Measurements from ENCODE around the gene RGS11. TPM values are rescaled to one million over a fixed set of nuclear protein-coding genes. Genes with fewer than 3 reads are reported as not detected.
A peak's percentile ranks its signal among the peaks of the same experiment; 100 is the strongest.

RGS11 gene
- total and polyA plus RNA-seq, 5 experiments from 2014 or later, result not detected

GRCh38 chr16:283033-283805 lies 7.5 kb upstream of the RGS11 start, which contains the start of gene PDIA2:
Gene PDIA2, plus strand, starts transcription at chr16:283164. Its CDS starts 6 bp downstream, at chr16:283170.
- peaks cover 0 to 18% (median 8%) of the 10 kb centered on the region in 5 donors for H3K27me3 Mint-ChIP-seq
- H3K36me3 Mint-ChIP-seq, result peaks cover 0 to 9% (median 3%) of the 10 kb centered on the region in 3 donors
- ATAC-seq (no peak), DNase-seq (no peak)
- H3K4me3 Mint-ChIP-seq, result peak within 1 kb of the TSS in 1 of 10 donors; percentile 29
- H3K27ac Mint-ChIP-seq, result peak within 1 kb of the TSS in 1 of 10 donors; percentile 62
- POLR2A ChIA-PET, result no interaction called here
- H3K4me1 Mint-ChIP-seq, result peaks cover 3 to 9% (median 7%) of the 10 kb centered on the region in 4 donors
- no peaks in the 10 kb centered on the region for H3K9me3 Mint-ChIP-seq

GRCh38 chr16:282491-282890 lies 6.7 kb upstream of the RGS11 start:
- ATAC-seq, result no peak
- POLR2A ChIA-PET, result no interaction called here
- Mint-ChIP-seq H3K36me3 (peaks cover 0 to 4% (median 0%) of the 10 kb centered on the region in 3 donors), H3K27ac (no peak overlapping the region), H3K9me3 (no peaks in the 10 kb centered on the region), H3K27me3 (peaks cover 0 to 18% (median 8%) of the 10 kb centered on the region in 5 donors), H3K4me3 (no peak overlapping the region), H3K4me1 (peaks cover 3 to 9% (median 7%) of the 10 kb centered on the region in 4 donors)
- no peak for DNase-seq

- Mint-ChIP-seq H3K9me3 (no peaks in the 10 kb centered on the region), H3K4me1 (peaks cover 3 to 11% (median 7%) of the 10 kb centered on the region in 4 donors), H3K27me3 (peaks cover 0 to 23% (median 10%) of the 10 kb centered on the region in 5 donors), H3K27ac (no peak overlapping the region), H3K36me3 (peaks cover 0 to 2% (median 0%) of the 10 kb centered on the region in 3 donors), H3K4me3 (peak overlapping the region in 2 of 10 donors; percentile 15 to 29)
- ATAC-seq (no peak), DNase-seq (no peak)
- POLR2A ChIA-PET, result no interaction called here
Observed at GRCh38 chr16:281660-282255, 6.0 kb upstream of the RGS11 start.

- no peaks in the 10 kb centered on the region for H3K36me3 Mint-ChIP-seq
- ATAC-seq (no peak), DNase-seq (no peak)
- POLR2A ChIA-PET, result no interaction called here
- H3K4me3 Mint-ChIP-seq, result peak overlapping the region in 3 of 10 donors; percentile 30 to 50 (median 39)
- H3K9me3 Mint-ChIP-seq, result no peaks in the 10 kb centered on the region
- H3K27me3 Mint-ChIP-seq, result peaks cover 0 to 29% (median 11%) of the 10 kb centered on the region in 5 donors
- H3K27ac Mint-ChIP-seq, result no peak overlapping the region
- H3K4me1 Mint-ChIP-seq, result peaks cover 5 to 14% (median 9%) of the 10 kb centered on the region in 4 donors
Observed at GRCh38 chr16:280991-281659, 5.4 kb upstream of the RGS11 start.

- ATAC-seq (peak; percentile 29 to 41), DNase-seq (no peak)
- POLR2A ChIA-PET, result interaction anchor here (0.6 to 1.4 kb wide), 2 partner anchors 45 to 75 kb away, joined by 3 to 6 read pairs; partner anchors contain the start of gene FAM234A
- Mint-ChIP-seq H3K4me1 (peaks cover 5 to 14% (median 9%) of the 10 kb centered on the region in 4 donors), H3K27ac (no peak within 1 kb of the TSS), H3K9me3 (no peaks in the 10 kb centered on the region), H3K27me3 (peaks cover 0 to 29% (median 13%) of the 10 kb centered on the region in 5 donors), H3K4me3 (peak within 1 kb of the TSS in 3 of 10 donors; percentile 30 to 51 (median 39)), H3K36me3 (no peaks in the 10 kb centered on the region)
Observed at GRCh38 chr16:280552-280951, 4.8 kb upstream of the RGS11 start, which contains the start of gene ARHGDIG. Gene ARHGDIG, plus strand, starts transcription at chr16:280591. Its CDS starts 90 bp downstream, at chr16:280681.

GRCh38 chr16:280005-280460 lies 4.3 kb upstream of the RGS11 start:
- Mint-ChIP-seq H3K36me3 (no peaks in the 10 kb centered on the region), H3K4me1 (peaks cover 5 to 17% (median 9%) of the 10 kb centered on the region in 4 donors), H3K4me3 (peak overlapping the region in 1 of 10 donors; percentile 51), H3K27ac (no peak overlapping the region), H3K9me3 (no peaks in the 10 kb centered on the region), H3K27me3 (peaks cover 0 to 30% (median 15%) of the 10 kb centered on the region in 5 donors)
- ATAC-seq (no peak), DNase-seq (no peak)
- POLR2A ChIA-PET, result interaction anchor here (0.6 to 1.4 kb wide), 3 partner anchors 45 to 168 kb away, joined by 3 to 6 read pairs (median 3); partner anchors contain the start of gene FAM234A

GRCh38 chr16:279531-279930 lies 3.8 kb upstream of the RGS11 start:
- H3K4me3 Mint-ChIP-seq, result peak overlapping the region in 4 of 10 donors; percentile 0 to 51 (median 2)
- no peak for DNase-seq
- peak overlapping the region in 2 of 10 donors; percentile 0 to 77 for H3K27ac Mint-ChIP-seq
- H3K36me3 Mint-ChIP-seq, result no peaks in the 10 kb centered on the region
- H3K9me3 Mint-ChIP-seq, result no peaks in the 10 kb centered on the region
- POLR2A ChIA-PET, result interaction anchor here (0.6 to 1.4 kb wide), 2 partner anchors 44 to 169 kb away, joined by 3 to 6 read pairs; partner anchors contain the start of gene FAM234A
- H3K27me3 Mint-ChIP-seq, result peaks cover 0 to 33% (median 16%) of the 10 kb centered on the region in 5 donors
- peaks cover 5 to 17% (median 9%) of the 10 kb centered on the region in 4 donors for H3K4me1 Mint-ChIP-seq
- no peak for ATAC-seq

- H3K4me3 Mint-ChIP-seq, result peak overlapping the region in 6 of 10 donors; percentile 0 to 63 (median 14)
- no peaks in the 10 kb centered on the region for H3K36me3 Mint-ChIP-seq
- DNase-seq (peak in 6 of 10 donors; percentile 20 to 52 (median 44)), ATAC-seq (peak; percentile 69 to 93)
- H3K4me1 Mint-ChIP-seq, result peaks cover 5 to 17% (median 9%) of the 10 kb centered on the region in 4 donors
- H3K27ac Mint-ChIP-seq, result peak overlapping the region in 2 of 10 donors; percentile 41 to 77
- POLR2A ChIA-PET, result interaction anchor here (0.9 to 1.4 kb wide), 2 partner anchors 44 kb away, joined by 4 to 6 read pairs; partner anchors contain the start of gene FAM234A
- H3K9me3 Mint-ChIP-seq, result no peaks in the 10 kb centered on the region
- H3K27me3 Mint-ChIP-seq, result peaks cover 0 to 33% (median 16%) of the 10 kb centered on the region in 5 donors
Observed at GRCh38 chr16:278863-279366, 3.2 kb upstream of the RGS11 start.

- H3K27me3 Mint-ChIP-seq, result peaks cover 0 to 33% (median 16%) of the 10 kb centered on the region in 5 donors
- POLR2A ChIA-PET, result no interaction called here
- H3K27ac Mint-ChIP-seq, result peak overlapping the region in 1 of 10 donors; percentile 62
- peaks cover 5 to 17% (median 9%) of the 10 kb centered on the region in 4 donors for H3K4me1 Mint-ChIP-seq
- H3K4me3 Mint-ChIP-seq, result peak overlapping the region; percentile 51 to 79 (median 66)
- DNase-seq (no peak), ATAC-seq (no peak)
- H3K36me3 Mint-ChIP-seq, result no peaks in the 10 kb centered on the region
- no peaks in the 10 kb centered on the region for H3K9me3 Mint-ChIP-seq
Observed at GRCh38 chr16:276426-277077, 808 bp upstream of the RGS11 start.

- ATAC-seq, result peak; percentile 42 to 69
- Mint-ChIP-seq H3K27ac (no peak overlapping the region), H3K4me1 (peaks cover 5 to 17% (median 9%) of the 10 kb centered on the region in 4 donors), H3K27me3 (peaks cover 0 to 33% (median 16%) of the 10 kb centered on the region in 5 donors), H3K4me3 (peak overlapping the region in 8 of 10 donors; percentile 50 to 79 (median 68)), H3K36me3 (no peaks in the 10 kb centered on the region), H3K9me3 (no peaks in the 10 kb centered on the region)
- POLR2A ChIA-PET, result no interaction called here
- peak in 4 of 10 donors; percentile 8 to 31 (median 22) for DNase-seq
Observed at GRCh38 chr16:275041-275641, 603 bp downstream of the RGS11 start.
